Skin epidermis (tissue), 12 donors: ENCODE results near the gene PCDHB4.
"Not testable (repeated sequence)": the region's sequence is repeated elsewhere in the genome, so short reads cannot be mapped to it uniquely, and the experiment has no call there.

Source experiments
- H3K27ac ChIP-seq, 21 experiments: fragments of 200-600 bp; sonication (generic) in 11 of 21; one replicate each; pipeline ENCODE4 v1.5.0; 2020; ENCODE audit warnings: mild to moderate bottlenecking in 3 of 21, inconsistent platforms in 2 of 21, moderate library complexity in 2 of 21
- H3K4me3 ChIP-seq, 7 experiments: fragments of 200-600 bp; sonication (generic) in 2 of 7; one replicate each; pipeline ENCODE4 v1.5.0; 2020; ENCODE audit warnings: inconsistent platforms in 2 of 7, mild to moderate bottlenecking in 2 of 7, moderate library complexity in 1 of 7

Gene PCDHB4

GRCh38 chr5:141137346-141137745, 15.7 kb downstream of the PCDHB4 start:
- H3K4me3 ChIP-seq, H3K27ac ChIP-seq: not testable (repeated sequence)

DNA sequence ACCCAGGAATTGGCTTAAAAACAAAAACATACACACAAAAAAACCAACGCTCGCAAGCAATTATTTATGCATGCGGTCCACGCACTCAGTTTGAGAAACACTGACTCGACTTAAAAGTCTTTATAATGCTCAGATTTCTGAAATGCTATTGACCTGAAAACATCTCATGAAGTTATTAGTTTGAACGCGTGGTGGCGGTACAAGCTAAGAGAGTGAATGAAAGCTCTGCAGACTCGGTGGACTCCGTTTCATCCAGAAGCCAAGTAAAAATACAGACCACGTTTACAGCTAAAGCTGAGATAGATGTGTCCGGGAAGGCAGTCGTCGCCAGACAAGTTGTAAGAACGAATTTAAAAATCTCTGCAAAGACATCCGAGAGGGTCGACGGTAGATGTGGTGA, 28.2 kb downstream of the PCDHB4 start, which contains the start of gene PCDHB6:
Gene PCDHB6 (plus strand): TSS at position 246 of the 400 bp plus-strand sequence. CDS start 201 bp downstream, outside the sequence.
- no peak within 1 kb of the TSS for H3K27ac ChIP-seq
- H3K4me3 ChIP-seq: no peak within 1 kb of the TSS

DNA sequence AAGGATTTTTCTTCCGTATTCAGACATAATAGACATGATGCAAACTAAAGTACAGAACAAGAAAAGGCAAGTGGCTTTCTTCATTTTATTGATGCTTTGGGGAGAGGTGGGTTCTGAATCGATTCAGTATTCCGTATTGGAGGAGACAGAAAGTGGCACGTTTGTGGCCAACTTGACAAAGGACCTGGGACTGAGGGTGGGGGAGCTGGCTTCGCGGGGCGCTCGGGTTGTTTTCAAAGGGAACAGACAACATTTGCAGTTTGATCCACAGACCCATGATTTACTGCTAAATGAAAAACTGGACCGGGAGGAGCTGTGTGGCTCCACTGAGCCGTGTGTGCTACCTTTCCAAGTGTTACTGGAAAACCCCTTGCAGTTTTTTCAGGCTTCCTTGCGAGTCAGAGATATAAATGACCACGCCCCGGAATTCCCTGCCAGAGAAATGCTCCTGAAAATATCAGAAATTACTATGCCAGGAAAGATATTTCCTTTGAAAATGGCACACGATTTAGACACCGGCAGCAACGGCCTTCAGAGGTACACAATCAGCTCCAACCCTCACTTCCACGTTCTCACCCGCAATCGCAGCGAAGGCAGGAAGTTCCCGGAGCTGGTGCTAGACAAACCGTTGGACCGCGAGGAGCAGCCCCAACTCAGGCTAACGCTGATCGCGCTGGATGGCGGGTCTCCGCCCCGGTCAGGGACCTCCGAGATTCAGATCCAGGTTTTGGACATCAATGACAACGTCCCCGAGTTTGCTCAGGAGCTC, 28.8 kb downstream of the PCDHB4 start:
- Histone ChIP-seq H3K27ac (no peak overlapping the region), H3K4me3 (no peak overlapping the region)

DNA sequence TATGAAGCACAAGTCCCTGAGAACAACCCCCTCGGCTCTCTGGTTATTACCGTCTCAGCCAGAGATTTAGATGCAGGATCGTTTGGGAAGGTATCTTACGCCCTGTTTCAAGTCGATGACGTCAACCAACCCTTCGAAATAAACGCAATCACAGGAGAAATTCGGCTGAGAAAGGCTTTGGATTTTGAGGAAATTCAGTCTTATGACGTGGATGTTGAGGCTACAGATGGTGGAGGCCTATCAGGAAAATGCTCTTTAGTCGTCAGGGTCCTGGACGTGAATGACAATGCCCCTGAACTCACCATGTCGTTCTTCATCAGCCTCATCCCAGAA, 29.3 kb downstream of the PCDHB4 start:
- no peak overlapping the region for H3K27ac ChIP-seq
- H3K4me3 ChIP-seq: no peak overlapping the region

DNA sequence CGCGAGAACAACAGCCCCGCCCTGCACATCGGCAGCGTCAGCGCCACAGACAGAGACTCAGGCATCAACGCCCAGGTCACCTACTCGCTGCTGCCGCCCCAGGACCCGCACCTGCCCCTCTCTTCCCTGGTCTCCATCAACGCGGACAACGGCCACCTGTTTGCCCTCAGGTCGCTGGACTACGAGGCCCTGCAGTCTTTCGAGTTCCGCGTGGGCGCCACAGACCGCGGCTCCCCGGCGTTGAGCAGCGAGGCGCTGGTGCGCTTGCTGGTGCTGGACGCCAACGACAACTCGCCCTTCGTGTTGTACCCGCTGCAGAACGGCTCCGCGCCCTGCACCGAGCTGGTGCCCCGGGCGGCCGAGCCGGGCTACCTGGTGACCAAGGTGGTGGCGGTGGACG, 30.0 kb downstream of the PCDHB4 start:
- not testable (repeated sequence) for H3K27ac ChIP-seq, H3K4me3 ChIP-seq

DNA sequence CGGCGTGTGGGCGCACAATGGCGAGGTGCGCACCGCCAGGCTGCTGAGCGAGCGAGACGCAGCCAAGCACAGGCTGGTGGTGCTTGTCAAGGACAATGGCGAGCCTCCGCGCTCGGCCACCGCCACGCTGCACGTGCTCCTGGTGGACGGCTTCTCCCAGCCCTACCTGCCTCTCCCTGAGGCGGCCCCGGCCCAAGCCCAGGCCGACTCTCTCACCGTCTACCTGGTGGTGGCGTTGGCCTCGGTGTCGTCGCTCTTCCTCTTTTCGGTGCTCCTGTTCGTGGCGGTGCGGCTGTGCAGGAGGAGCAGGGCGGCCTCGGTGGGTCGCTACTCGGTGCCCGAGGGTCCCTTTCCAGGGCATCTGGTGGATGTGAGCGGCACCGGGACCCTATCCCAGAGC, 30.5 kb downstream of the PCDHB4 start:
- not testable (repeated sequence) for H3K4me3 ChIP-seq

GRCh38 chr5:141155540-141156374, 34.1 kb downstream of the PCDHB4 start:
- Histone ChIP-seq H3K4me3 (no peak overlapping the region), H3K27ac (no peak overlapping the region)

More for the DNA sequence above, 30.5 kb downstream of the PCDHB4 start:
- H3K27ac ChIP-seq: not testable (repeated sequence)

DNA sequence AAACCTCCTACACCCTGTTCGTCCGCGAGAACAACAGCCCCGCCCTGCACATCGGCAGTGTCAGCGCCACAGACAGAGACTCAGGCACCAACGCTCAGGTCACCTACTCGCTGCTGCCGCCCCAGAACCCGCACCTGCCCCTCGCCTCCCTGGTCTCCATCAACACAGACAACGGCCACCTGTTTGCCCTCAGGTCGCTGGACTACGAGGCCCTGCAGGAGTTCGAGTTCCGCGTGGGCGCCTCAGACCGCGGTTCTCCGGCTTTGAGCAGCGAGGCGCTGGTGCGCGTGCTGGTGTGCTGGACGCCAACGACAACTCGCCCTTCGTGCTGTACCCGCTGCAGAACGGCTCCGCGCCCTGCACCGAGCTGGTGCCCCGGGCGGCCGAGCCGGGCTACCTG, 35.7 kb downstream of the PCDHB4 start:
- H3K4me3 ChIP-seq, H3K27ac ChIP-seq: not testable (repeated sequence)

DNA sequence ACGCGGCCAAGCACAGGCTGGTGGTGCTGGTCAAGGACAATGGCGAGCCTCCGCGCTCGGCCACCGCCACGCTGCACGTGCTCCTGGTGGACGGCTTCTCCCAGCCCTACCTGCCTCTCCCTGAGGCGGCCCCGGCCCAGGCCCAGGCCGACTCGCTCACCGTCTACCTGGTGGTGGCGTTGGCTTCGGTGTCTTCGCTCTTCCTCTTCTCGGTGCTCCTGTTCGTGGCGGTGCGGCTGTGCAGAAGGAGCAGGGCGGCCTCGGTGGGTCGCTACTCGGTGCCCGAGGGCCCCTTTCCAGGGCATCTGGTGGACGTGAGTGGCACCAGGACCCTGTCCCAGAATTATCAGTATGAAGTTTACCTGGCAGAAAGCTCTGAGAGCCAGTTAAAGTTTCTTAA, 36.3 kb downstream of the PCDHB4 start:
- not testable (repeated sequence) for H3K27ac ChIP-seq, H3K4me3 ChIP-seq

GRCh38 chr5:141172381-141173204, 51.0 kb downstream of the PCDHB4 start, which contains the start of gene PCDHB7:
Gene PCDHB7 (plus strand): TSS chr5:141172644. CDS start chr5:141172836, 192 bp downstream.
- Histone ChIP-seq H3K4me3 (peak within 1 kb of the TSS in 1 of 7 experiments; percentile 7), H3K27ac (no peak within 1 kb of the TSS)

DNA sequence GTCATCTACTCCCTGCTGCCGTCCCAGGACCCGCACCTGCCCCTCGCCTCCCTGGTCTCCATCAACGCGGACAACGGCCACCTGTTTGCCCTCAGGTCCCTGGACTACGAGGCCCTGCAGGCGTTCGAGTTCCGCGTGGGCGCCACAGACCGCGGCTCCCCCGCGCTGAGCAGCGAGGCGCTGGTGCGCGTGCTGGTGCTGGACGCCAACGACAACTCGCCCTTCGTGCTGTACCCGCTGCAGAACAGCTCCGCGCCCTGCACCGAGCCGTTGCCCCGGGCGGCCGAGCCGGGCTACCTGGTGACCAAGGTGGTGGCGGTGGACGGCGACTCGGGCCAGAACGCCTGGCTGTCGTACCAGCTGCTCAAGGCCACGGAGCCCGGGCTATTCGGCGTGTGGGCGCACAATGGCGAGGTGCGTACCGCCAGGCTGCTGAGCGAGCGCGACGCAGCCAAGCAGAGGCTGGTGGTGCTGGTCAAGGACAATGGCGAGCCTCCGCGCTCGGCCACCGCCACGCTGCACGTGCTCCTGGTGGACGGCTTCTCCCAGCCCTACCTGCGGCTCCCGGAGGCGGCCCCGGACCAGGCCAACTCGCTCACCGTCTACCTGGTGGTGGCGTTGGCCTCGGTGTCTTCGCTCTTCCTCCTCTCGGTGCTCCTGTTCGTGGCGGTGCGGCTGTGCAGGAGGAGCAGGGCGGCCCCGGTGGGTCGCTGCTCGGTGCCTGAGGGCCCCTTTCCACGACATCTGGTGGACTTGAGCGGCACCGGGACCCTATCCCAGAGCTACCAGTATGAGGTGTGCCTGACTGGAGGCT, 52.9 kb downstream of the PCDHB4 start:
- H3K4me3 ChIP-seq, H3K27ac ChIP-seq: not testable (repeated sequence)
